Muscle of arm (tissue), 12 donors: ENCODE results near the gene HS6ST2. TPM values are rescaled to one million over a fixed set of nuclear protein-coding genes. Genes with fewer than 3 reads are reported as not detected.

ENCODE experiments used
- DNase-seq: peaks from one replicate; pipeline ENCODE4 v3.0.0-alpha.2; 2013
- polyA plus RNA-seq, 12 donors: library from polyadenylated mRNA; unstranded; fragments of 120-200 nt; gene quantifications; one replicate each; pipeline ENCODE4 v1.2.1, GENCODE V29; 2013; ENCODE audit not compliant: insufficient read length in 12 of 12

HS6ST2 gene
- polyA plus RNA-seq, 12 donors = 12.3 to 58.6 (median 43.8) TPM; not detected in 1

- DNase-seq = no peak
These were observed 281.8 kb downstream of the HS6ST2 start for GRCh38 chrX:132676561-132677186.

DNA sequence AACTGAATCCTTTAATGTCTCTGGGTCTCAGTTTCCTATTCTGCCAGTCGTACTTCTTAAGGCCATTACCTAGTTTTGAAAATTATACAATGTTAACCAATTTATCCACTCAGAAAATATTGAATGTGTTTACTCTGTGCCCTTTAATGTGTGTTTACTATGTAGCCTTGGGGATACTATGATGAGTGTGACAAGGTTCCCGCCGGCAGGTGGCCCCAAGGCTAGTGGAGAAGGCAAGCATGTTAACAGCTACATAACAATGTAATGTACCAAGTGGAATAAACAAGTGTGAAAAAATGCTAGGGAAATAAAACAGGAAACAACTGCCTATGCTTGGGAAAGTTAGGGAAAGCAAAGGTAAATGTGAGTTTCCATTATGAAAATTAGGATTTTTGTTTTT, 282.3 kb downstream of the HS6ST2 start:
- no peak for DNase-seq

DNA sequence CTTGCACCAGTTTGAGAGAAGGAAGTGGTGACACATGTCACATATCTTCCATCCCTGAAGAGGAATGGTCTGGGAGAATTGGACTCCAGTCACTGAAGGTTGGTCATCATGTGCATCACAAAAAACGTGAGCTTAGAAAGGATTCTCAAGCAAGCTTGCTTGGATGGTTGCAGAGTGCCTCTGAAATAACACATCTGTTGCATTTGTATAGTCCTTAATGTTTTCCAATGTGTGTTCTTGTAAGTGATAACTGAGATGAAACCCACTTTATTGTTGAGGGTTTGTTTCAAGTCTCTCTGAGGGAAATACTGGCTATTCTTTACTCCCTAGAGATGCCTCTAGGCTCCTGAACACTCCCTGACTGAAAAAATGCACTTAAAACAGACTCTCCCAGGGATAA, 285.1 kb downstream of the HS6ST2 start:
- no peak for DNase-seq

GRCh38 chrX:132671229-132671641, 287.2 kb downstream of the HS6ST2 start:
- DNase-seq = no peak

DNA sequence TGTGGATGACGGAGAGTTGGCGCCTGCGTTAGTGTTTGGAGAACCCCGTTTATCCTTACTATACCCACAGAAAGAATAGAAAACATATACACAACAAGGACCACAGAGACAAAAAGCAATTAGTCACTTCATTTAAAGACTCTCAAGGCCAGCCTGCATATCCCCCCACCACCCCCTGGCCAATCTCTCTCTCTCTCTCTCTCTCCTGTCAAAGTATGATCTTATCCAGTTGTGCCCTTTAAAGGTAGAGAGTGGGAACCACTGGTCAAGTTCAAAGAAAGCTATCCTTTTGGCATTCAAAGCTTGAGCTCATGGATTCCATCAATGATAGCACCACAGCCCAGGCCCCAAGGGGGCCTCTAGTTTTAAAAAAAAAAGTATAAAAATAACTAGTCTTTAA, 289.3 kb downstream of the HS6ST2 start:
- no peak for DNase-seq

DNA sequence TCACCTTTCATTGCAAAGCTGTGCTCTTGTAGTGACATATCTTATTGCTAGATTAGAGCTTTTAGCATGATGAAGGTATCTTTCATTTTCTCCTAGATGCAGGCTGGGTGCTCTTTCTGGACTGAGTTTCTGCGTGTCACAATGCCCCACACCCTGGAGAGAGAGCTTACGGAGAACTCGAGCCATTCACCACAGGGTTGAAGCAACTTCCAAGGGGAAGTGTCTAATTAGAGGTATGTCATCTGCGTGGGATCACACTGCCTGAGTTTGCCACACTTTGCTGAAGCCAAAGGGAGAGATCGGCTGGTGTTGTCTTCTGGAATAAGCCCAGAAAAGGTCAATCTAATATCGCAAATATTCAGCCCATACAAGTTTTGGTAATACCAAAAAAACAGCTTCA, 290.3 kb downstream of the HS6ST2 start:
- DNase-seq = no peak

DNA sequence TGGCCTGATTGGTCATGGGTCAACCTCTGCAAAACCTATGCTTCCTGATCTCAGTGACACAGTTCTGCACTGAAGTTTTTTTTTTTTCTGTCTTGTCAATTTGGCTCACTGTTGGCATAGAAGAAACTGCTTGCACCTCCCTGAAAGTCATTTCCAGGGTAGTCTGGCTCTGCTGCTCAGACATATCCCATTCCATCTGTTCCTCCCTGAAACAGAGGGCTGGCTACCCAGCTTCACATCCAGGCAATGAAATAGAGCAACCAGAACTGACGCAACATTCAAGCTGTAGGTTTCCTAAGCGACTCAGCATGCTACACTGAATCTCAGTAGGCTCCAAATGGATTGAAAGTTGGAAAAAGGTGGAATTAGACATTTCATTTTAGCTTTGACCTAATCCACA, 292.8 kb downstream of the HS6ST2 start:
- no peak for DNase-seq

- no peak for DNase-seq
These were observed 294.2 kb downstream of the HS6ST2 start for GRCh38 chrX:132664273-132664672.

- DNase-seq = no peak
These were observed 295.6 kb downstream of the HS6ST2 start for GRCh38 chrX:132662844-132663243.

GRCh38 chrX:132657876-132658275, 300.6 kb downstream of the HS6ST2 start:
- DNase-seq = no peak

GRCh38 chrX:132652871-132653270, 305.6 kb downstream of the HS6ST2 start:
- DNase-seq = no peak

GRCh38 chrX:132651421-132652086, 306.9 kb downstream of the HS6ST2 start:
- DNase-seq = no peak

DNA sequence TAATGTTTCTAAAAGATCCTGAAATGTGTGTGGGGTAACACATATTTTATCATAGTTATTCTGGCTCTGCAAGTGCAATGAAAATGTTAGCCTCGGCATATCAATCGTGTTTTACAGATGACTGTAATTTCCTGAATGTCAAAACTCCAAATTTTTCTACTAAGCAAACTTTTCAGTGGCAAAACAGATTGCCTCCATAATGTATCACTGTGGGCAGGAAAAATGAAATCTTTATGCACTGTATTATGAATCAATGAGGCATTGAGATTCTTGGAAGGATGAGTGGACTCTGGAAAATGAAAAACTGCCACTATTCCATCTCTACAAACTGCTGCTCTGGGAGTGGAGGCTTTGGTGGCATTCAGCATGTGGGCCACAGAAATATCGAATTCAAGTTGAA, 309.5 kb downstream of the HS6ST2 start:
- no peak for DNase-seq

GRCh38 chrX:132639446-132639845, 319.0 kb downstream of the HS6ST2 start:
- no peak for DNase-seq

- no peak for DNase-seq
These were observed 320.1 kb downstream of the HS6ST2 start for GRCh38 chrX:132638313-132638712.

DNA sequence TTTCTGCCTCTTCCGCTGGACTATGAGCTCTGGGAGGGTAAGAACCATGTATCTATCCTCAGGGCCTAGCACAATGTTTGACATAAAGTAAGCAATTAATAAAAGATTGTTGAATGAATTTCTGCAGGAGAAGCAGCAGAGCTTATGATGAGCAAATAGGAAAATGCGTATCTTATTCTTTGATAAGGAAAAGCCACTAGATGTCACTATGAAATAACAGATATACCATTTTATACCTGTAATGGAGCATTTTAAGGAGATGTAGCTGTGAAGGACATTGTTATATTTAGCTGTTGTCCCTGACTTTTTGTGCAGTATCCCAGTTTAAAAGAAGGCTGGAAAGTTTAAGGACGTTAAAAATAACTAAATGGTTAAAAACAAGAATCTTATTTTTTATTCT, 322.3 kb downstream of the HS6ST2 start:
- DNase-seq = no peak

DNA sequence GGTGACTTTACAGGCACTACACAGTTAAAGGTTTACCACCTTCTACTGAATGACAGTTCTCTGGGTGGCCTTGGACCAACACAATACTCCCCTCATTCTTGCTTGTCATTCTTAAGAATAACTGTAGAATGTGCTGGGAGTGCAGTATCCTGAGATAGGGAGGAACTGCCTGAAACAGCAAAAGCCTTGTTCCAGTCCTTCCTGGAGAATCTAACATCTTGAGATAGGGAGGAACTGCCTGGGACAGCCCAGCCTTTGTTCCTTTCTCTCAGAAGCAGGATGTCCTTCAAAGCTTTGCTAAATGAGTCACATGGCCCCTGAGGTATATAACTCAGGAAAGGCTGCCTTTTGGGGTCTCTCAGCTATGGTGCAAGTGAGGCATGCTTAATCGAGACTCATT, 323.9 kb downstream of the HS6ST2 start:
- no peak for DNase-seq

DNA sequence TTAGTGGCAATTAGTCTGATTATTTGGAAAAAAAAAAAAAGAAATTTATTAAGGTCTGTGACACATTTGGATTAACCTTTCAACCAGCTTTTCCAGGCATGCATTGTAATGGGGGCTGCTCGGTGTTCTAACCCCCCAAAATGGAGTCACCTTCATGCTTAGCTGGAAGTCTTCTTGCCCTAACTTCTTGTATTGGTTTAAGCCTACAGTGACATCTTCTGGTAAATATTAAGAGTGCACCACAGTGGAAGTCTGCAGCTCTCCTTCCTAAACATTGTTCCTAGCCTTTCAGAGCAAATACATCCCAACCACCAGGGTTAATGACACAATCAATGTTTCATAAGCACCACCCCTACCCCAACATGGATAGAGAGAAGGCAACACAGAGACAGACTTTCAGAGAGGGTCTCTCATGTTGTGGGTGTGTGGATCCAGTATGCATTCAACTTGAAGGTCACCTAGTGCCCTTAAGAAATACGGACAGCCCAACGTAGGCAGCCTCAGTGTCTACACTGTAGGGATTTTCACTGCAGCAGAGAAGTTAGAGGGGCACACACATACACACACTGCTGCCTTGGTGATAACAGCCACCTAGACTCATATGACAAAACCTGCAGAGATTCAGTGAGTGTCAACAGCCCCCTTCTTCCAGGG, 326.7 kb downstream of the HS6ST2 start:
- peak; percentile 28 for DNase-seq

GRCh38 chrX:132624466-132624865, 334.0 kb downstream of the HS6ST2 start:
- DNase-seq = no peak

GRCh38 chrX:132623942-132624341, 334.5 kb downstream of the HS6ST2 start:
- DNase-seq = no peak

- no peak for DNase-seq
These were observed 335.1 kb downstream of the HS6ST2 start for GRCh38 chrX:132623300-132623699.

DNA sequence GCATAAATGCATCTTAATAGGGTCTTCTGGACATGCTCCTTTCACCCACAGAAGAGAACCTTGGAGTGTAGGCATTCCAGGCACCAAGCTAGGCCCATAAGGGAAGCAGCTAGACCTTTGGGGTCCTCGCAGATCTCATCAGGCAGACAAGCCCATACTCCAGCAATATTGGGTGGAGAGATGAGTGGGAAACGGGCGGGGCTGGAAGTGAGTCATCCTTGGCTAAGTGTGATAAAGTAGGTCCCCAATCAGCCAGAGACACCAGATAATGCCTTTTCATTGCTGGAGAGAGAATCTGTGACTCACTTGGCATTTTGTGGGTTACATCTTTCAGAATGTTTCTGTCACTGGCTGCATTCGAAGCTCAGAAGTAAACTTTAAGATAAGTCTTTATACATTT, 336.3 kb downstream of the HS6ST2 start:
- DNase-seq = no peak

DNA sequence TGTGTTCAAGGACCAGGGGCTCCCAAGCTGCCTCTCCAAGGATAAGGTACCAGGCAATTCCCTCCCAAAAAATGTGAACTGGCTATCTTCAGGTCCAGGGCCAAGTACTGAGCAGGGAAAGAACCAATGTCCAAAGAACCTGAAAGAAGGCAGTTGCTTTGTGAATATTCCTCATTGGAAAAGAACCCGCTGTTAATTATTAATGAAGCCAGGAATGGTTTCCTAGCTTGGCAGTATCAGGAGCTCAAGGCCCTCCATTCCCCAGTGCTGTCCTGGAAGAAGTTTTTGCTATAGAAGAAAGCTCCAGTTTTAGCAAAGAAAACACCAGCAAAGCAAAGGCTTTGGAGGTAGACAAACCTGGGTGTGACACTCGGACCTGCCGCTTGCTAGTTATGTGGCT, 339.6 kb downstream of the HS6ST2 start:
- no peak for DNase-seq
